ENCODE results near the gene LMAN2L. TPM values are rescaled to one million over a fixed set of nuclear protein-coding genes. Genes with fewer than 3 reads are reported as not detected.

Gene LMAN2L
- polyA plus RNA-seq, 4 donors = 48.8 to 52.7 (median 51.4) TPM

DNA sequence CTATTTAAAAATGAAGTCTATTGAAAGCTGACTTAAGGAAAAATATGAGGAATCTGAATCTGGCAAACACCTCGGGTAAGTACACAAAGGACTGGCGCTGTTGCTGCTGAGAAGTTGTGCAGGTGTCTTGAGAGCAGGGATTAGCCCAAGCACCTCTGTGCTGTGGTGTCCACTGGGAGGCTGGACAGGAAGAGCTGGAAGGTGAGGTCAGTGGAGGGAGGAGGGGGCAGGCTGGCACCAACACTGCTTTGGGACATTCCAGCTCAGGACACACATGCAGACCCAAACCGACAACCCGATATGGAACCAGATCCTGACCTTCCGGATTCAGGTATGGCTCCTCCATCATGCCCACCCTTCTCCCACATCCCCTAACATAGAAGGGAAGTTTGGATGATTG is 76.7 kb downstream of the LMAN2L start:
- DNase-seq (ENCODE audit: low read depth in 4 of 4, low spot score in 2 of 4) = no peak

GRCh38 chr2:96662360-96662759 is 77.5 kb downstream of the LMAN2L start:
- DNase-seq (ENCODE audit: low read depth in 4 of 4, low spot score in 2 of 4) = no peak

- no peak for DNase-seq (ENCODE audit: low read depth in 4 of 4, low spot score in 2 of 4)
Measured at GRCh38 chr2:96661324-96661723, 78.5 kb downstream of the LMAN2L start.

DNA sequence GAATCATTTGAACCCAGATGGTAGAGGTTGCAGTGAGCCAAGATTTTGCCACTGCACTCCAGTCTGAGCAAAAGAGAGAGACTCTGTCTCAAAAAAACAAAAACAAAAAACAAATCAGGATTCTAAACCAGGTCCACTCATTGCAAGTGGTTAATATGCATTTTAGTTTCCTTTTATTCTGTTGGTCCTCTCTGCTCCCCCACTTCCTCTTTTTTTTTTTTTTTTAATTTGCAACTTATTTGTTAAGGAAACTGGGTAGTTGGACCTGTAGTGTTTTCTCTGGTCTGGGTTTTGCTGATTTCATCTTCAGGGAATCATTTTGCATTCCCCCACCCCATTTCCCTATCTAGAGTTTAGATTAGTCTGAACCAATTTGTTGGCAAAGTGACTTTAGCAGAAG is 83.3 kb downstream of the LMAN2L start:
- no peak for DNase-seq (ENCODE audit: low read depth in 4 of 4, low spot score in 2 of 4)

Other genes starting within 250 kb of the LMAN2L start
- 1 to 10 TPM; 4.5 to 7.5 (median 6.2) TPM for gene NEURL3, start 234.7 kb downstream of the LMAN2L start, polyA plus RNA-seq (ENCODE audit: insufficient read length in 4 of 4)
- gene ARID5A, start 203.3 kb downstream of the LMAN2L start, polyA plus RNA-seq (ENCODE audit: insufficient read length in 4 of 4) = 1 to 10 TPM; 4.3 to 6.9 (median 5.4) TPM
- 10 to 100 TPM; 48.1 to 63.8 (median 55.9) TPM for gene KANSL3, start 101.8 kb downstream of the LMAN2L start, polyA plus RNA-seq (ENCODE audit: insufficient read length in 4 of 4)
- gene FER1L5, start 97.3 kb downstream of the LMAN2L start, polyA plus RNA-seq (ENCODE audit: insufficient read length in 4 of 4) = 1 to 10 TPM in 2 of 4 donors, under 1 TPM in 2; 0.59 to 2.7 (median 1.5) TPM
- gene CNNM4, start 20.8 kb upstream of the LMAN2L start, polyA plus RNA-seq (ENCODE audit: insufficient read length in 4 of 4) = 10 to 100 TPM; 12.1 to 16.2 (median 13.4) TPM
- 10 to 100 TPM; 26.5 to 43.5 (median 32.9) TPM for gene CNNM3, start 76.2 kb upstream of the LMAN2L start, polyA plus RNA-seq (ENCODE audit: insufficient read length in 4 of 4)
- gene ANKRD23, start 104.0 kb upstream of the LMAN2L start, polyA plus RNA-seq (ENCODE audit: insufficient read length in 4 of 4) = 1 to 10 TPM; 2.4 to 7.3 (median 4.8) TPM
- gene ANKRD39, start 118.0 kb upstream of the LMAN2L start, polyA plus RNA-seq (ENCODE audit: insufficient read length in 4 of 4) = 10 to 100 TPM in 2 of 4 donors, 1 to 10 TPM in 2; 8.3 to 12.0 (median 9.6) TPM
- gene SEMA4C, start 130.0 kb upstream of the LMAN2L start, polyA plus RNA-seq (ENCODE audit: insufficient read length in 4 of 4) = 10 to 100 TPM; 31.9 to 52.8 (median 43.4) TPM
- 1 to 10 TPM in 2 of 4 donors, under 1 TPM in 2; 0.42 to 1.3 (median 0.95) TPM for gene FAM178B, start 246.5 kb upstream of the LMAN2L start, polyA plus RNA-seq (ENCODE audit: insufficient read length in 4 of 4)

All from left renal cortex interstitium (tissue), 4 donors.